Activated T-helper 9 cell treated with anti-CD3 and anti-CD28 coated beads, Interleukin-2, amount 50 U/mL, for 16 hours (primary cell): Measurements from ENCODE around the gene CERS6.
A peak's percentile ranks its signal among the peaks of the same experiment; 100 is the strongest.
"Not testable (repeated sequence)": the region's sequence is repeated elsewhere in the genome, so short reads cannot be mapped to it uniquely, and the experiment has no call there.

Experiments used
- DNase-seq: peaks from one replicate; pipeline ENCODE4 v3.0.0-alpha.2; 2020; ENCODE audit warnings: low read depth

The CERS6 gene

DNA sequence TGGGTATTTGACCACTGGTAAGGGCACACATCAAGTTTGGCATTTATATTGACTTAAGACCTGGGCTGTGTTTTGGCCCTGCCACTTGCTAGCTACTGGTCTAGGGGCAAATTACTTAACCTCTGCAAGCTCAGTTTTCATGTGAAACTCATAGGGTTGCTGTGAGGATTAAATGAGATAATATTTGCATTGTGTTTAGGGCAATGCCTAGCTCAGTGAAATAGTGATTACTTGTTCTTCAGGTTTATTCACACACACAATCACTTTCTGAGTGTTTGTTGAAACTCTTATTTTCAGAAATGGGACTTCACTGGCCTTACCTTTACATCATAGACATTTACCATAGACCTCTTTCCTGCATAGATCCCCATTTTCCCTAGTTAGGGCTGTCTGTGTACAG, 12.3 kb downstream of the CERS6 start:
- no peak for DNase-seq

DNA sequence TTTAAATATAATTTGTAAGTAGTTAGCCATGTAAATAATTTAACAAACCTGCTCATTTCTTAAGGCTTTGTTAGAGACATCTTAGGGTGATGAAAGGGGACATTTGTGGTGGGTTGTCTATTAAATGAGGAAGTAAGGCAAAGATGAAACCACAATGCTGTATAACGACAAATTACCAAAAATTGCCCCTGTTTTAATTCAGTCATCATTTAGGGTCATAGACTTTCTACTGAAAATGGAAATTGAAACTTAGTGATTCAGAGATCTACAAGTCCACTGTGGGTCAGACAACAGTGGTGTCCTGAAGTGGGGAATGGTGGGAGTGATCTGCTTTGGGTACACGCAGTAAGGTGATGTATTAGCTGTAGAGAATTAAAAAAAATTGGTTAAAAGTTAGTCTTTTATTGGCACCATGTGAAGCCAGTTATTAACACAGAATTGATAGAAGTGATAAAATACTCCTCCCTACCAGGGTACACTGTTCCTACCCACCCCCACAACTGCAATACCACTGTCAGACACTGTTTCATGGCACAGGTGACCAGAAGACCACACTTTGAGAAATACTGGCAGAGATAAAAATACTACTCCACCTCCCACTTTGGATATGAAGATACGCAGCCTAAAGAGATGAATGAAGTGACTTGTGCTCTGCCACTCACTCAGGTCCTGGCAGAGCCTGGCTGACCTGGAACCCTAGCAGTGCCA, 13.4 kb downstream of the CERS6 start:
- no peak for DNase-seq

DNA sequence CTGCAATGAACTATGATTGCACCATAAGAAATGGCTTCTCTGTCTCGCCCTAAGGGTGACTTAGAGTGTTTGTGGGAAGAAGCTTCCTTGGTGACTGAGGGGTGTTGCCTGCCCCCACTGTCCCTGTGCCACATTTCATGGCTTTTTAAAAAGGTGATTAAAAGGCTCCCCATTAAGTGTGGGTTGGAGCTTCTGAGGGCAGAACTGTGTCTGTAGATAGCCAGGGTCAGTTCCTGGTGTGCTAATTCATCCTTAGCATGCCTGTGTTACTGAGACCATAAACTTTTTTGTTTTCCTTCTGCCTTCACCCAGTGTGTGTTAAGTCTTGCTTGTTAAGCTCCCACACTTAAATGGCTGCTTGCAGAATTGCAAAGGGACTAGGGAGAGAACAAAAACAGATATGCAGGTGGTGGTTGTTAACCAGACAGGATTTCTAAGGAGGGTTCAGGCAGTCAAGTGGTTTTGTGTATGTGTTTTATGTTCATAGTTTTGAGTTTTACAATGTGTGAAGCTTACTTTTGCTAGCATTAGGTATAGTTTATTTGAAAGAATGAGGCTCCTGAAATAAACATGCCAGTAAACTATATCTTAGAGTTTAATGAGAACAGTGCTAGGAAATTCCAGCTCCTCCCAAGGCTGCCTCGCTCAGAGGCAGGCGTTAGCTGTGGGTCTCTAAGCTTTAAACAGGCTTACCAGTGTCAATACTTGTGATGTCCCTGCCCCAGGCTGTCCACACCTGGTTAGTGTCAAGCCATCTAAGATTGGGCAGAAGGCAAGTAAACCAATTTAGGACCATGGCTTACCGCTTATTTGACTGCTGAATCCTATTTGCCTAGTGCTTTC, 14.5 kb downstream of the CERS6 start:
- no peak for DNase-seq

DNA sequence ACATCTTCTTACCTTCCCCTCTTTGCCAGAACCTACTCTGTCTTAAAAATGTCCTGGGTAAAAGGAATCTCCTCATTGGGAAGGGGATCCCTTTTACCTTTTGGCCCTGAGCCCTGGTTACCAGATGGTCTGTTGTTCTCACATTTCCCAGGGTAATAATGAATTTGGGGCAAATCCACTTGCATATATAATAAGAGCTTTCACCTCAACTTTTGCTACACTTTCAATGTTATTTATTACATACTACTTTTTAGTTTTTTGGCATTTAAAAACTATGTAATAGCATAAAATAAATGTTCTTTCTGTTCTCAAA, 15.0 kb downstream of the CERS6 start:
- DNase-seq = no peak

DNA sequence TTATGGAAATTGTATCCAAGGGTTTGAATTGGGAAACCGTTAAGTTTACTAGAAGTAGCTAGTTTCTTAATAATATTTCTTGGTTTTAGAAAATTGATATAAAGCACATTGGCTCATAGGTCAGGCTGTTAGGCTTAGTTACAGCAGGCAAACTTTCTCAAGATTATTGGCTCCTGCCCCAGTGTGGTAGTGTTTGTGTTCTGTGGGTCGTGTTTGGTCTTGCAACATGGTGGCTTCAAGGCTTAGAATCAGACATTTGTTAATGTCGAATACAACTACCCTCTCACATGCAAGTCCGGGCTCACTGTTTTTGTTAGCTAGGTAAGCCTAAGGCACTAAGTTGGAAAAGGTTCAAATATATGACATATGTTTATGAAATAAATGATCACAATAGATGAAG, 19.6 kb downstream of the CERS6 start:
- DNase-seq = no peak

DNA sequence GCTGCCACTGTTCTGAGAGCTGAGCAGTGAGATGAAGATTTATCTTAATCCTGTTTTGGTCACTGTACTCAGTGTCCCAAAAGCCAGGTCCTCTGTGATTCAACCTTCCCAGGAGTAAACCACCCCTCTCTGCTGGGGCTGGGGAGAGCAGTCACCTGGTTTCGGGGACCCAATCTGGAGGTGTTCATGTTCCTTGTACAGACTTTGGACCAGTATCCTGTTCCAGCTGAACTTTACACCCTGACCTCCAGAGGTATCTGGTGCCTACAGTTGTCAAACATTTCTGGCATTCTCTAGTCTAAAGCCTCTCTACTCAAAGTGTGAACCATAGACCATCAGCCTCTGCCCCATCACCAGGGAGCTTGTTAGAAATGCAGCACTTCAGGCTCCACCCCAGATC, 22.1 kb downstream of the CERS6 start:
- no peak for DNase-seq

DNA sequence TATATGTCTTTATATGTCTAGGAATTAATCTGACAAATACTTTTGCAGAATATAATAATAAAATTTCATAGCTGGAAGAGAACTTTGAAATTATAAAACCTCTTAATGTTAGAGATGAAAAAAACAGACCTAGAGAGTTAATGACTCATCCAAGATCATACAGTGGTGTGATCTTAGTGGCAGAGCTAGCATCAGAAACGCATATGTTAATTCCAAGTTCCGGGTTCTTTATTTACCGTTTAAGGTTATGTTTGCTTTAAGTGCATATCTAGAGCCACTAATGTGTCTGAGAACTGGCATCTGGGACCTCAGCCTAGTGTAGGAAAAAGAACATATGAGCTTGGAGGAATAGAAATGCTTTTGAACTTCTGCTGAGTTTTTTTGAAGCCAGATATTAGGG, 24.3 kb downstream of the CERS6 start:
- DNase-seq = no peak

DNA sequence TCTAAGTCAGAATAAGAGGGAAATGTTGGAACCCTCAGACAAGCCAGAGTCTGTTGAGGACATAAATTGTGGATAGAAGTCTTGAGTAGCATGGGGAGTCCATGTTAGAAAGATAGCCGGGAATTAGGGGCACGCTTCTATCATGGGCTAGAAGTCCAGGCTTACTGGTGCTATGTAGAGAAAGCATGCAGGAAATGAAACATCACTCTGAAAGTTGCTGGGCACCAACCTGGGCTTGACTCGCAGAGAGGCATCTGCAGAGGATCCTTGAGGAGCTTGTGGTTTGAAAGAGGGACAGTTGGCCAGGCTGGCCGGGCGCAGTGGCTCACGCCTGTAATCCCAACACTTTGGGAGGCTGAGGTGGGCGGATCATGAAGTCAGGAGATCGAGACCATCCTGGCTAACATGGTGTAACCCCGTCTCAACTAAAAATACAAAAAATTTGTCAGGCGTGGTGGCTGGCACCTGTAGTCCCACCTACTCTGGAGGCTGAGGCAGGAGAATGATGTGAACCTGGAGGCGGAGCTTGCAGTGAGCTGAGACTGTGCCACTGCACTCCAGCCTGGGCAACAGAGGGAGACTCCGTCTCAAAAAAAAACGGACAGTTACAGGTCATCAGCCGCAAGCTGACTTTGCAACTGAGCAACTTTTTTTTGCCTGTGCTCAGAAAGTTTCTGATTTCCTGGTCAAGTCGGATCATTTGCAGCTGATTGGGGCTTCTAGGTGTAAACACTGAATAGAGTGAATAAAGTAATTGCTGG, 24.9 kb downstream of the CERS6 start:
- DNase-seq = no peak

DNA sequence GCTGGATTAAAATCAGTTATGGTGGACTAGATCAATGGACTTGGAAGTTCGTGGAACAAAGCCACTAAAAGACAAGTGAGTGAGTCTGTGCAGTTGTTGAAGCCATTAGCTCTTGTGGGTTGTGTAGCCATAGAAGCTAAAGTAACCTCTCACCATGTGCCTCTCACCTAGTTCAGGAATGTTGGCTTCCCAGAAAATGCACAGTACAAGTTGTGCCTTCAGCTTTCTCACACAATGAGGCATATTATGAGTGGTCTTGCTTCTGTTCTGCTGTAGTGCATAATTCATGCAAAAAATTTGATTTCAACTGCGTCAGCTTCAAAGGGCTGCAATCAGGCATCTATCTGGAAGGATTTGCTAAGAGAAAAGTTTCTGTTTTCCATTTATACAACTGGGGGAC, 26.2 kb downstream of the CERS6 start:
- no peak for DNase-seq

DNA sequence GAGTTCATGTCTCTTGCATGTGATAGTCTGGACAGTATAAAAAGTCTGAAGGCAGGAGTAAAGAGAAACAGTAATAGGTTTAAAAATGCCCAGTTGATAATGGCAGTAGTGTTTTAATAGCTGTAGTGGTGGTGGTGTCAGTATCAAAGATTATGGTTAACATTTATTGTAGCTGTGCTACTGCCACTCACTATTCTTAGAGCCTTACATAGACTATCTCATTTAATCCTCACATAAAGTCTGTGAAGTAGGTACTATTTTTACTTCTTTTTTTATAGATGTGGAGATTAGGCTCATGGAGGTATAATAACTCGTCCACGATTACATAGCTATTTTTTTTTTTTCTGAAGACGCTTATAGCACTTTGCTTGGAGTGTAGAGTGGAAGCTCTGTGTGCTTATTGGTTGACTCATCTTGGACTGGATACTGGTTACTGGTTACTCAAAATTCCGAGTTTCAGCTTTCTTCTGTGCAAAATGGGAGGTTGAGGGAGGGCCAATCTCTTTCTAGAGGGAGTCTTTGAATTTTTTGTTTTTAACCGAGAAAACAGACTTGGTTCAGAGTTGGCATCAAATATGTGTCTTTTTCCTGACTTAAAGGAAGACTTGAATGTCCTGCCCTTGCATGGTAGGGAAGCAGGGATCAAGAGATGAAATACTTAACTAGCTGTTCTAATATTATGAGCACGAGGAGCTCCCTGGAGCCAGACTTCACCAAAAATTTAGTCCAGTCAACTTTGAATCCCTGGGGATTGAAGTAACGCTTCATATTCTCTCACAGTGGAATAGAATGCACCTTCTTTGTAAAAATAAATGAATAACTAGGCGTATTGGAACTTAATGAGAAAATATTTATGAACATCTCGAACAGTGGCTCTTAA, 27.1 kb downstream of the CERS6 start:
- DNase-seq = no peak

DNA sequence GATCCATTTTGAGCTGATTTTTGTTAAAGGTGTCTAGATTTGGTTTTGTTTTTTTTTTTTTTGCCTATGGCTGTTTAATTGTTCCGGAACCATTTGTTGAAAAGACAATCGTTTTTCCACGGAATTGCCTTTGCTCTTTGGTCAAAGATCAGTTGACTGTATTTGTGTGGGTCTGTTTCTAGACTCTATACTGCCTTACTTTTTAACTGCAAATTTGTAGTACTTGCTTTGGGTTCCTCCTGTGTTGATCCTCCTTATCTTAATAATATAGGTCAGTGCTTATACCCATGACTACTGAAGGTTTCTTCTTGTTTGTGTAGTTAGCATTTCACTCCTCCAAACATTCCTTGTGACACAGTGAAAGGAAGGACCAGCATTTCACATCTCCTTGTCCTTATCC, 30.4 kb downstream of the CERS6 start:
- DNase-seq = no peak

DNA sequence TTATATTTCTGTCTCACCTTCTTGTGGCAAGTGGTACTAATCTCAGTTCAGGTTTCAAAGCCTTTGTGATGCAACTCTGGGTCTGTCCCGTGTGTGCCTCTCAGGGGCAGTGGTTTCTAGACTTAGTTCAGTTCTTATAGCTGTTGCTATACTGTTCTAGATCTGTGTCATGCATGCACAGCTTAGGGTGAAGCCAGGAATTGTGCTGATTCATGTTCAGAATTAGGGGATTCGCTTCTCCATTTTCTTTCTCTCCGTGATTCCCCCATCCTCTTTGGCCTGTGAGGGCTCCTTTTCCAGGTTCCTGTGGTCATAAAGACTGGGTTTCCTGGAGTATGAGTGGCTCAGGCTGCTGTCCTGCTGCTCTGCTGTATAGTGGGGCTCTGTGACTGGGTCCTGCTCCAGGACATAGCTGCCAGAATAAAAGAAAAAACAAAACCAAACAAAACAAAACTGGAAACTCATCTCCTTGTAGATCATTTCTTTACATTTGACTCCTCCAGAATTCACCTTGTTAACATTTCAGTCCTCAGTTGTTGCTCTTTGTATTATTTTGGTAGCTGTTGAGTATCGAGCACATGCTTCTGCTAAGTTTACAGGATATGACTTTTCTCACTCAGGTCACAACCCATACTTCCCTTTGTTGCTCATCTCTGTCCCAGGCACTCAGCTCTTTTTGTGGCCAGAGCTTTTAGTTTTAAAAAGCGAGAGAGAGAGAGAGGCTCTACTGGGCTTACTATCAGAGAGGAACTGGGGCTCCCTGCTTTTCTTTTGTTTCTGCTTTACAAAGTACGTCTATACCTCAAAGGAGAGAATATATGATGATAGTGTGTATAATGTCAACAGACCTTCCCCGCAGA, 34.2 kb downstream of the CERS6 start:
- peak; percentile 8 for DNase-seq

DNA sequence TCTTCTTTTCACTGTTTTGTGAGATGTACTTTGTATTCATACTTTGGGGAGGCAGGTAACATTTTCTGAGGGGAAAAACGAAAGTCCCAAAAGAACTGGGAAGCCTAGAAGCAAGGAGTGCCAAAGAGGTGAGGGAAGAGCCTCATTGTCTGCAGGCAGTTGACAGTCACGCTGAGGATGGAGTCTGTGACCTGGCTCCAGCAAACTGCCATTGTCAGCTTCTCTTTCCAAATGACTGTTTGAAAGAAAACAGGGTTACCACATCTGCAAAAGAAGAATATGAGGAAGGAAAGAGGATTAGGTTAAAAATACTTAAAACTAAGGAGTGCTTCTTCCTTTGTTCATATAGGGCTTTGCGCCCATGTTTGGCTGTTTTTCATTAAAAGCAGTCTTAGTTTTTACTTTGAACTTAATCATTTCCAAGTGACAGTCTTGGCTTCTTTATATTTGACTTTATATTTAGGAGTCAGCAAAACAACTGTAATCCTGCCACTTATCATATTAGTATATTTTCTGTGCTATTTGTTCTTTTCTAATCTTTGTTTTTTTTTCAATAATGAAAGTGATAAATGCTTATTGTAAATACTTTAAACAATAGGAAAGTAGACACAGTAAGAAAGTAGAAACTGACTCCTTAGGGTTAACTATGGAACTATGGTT, 35.0 kb downstream of the CERS6 start:
- no peak for DNase-seq

DNA sequence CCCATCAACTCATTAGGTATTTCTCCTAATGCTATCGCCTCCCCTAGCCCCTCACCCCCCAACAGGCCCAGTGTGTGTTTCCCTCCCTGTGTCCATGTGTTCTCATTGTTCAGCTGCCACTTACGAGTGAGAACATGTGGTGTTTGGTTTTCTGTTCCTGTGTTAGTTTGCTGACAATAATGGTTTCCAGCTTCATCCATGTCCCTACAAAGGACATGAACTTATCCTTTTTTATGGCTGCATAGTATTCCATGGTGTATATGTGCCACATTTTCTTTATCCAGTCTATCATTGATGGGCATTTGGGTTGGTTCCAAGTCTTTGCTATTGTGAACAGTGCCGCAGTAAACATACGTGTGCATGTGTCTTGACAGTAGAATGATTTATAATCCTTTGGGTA, 35.7 kb downstream of the CERS6 start:
- DNase-seq = not testable (repeated sequence)

DNA sequence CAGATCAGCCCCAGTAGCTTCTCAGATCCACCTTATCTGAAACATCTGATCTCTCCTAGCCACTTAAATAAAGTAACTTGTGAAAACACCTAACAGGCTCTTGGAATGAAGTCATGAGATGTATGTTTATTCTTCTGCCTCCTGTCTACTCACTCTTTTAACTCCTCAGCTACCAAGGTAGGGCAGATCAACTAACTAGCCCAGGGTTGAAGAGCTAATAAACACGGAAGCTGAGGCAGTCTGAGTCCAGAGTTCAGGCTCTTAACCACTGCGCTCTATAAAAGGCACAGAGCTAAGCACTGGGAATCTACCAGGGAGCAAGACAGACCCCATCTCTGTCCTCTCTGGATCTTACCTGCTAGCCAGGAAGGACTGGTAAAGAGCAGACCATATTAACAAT, 37.1 kb downstream of the CERS6 start:
- DNase-seq = not testable (repeated sequence)

DNA sequence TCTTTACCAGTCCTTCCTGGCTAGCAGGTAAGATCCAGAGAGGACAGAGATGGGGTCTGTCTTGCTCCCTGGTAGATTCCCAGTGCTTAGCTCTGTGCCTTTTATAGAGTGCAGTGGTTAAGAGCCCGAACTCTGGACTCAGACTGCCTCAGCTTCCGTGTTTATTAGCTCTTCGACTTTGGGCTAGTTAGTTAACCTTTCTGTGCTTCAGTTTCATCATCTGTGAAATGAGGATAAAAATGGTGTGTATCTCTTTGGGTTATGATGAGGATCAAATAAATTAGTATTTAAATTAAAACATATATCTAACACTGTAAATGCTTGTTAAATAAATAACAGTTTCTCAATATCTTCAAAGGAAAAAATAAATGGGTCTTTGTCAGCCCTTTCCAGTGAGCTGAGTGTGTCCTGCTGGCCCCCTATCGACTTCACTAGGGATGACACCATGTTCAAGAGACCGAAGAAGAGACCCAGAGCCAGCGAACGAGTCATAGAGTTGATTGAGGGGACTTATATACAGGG, 38.2 kb downstream of the CERS6 start:
- no peak for DNase-seq

DNA sequence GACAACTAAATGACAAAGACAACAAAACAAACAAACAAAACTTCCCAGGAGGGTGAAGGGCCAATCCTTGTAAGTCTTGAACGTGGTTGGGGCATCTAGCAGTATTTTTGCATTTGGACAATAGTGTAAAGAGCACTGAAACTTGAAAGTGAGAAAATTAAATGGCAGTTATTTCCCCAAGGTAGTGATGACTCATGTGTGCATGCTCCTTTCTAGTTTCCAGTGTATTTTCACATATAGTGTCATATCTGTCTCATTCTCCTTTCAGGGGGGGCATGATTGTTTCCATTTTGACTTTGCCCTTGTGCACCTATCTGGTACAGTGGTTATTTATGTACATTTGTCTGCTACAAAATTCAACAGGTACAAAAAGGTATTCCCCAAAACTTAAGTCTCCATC, 39.5 kb downstream of the CERS6 start:
- no peak for DNase-seq

DNA sequence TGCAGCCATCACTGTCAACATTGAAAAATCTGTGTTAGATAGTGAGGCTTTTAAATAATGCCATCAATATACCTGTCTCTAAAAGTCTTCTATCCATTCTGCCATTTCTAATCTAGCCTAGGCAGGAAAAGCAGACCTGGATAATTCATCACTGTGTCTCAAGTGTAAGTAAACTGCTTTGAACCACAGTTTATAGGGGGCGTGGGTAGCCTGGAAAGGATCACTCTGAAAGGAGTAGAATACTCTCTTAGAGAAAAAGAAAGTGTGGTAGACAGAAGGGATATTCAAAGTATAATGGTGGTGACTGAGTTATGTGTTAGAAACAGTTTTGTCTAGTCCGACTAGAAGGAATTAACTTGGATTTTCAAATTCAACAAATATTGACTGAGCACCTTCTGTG, 40.8 kb downstream of the CERS6 start:
- no peak for DNase-seq

DNA sequence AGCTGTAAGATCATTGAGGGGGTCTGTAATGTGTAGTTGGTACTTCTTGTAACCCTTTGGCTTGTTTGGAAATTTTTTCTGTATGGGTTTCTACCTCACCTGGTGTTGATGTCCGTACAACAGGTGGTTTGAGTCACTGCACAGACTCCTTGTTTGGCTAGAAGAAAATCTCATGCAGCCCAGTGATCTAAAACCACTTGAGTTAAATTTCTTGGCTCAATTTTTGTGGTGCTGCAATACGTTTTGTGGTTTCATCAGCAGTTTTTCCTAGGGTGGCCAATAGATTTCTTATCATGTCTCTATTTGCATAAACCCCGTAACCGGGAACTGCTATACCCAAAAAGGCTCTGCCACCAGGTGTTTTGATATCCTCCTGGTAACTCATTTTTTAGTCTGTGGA, 43.4 kb downstream of the CERS6 start:
- no peak for DNase-seq

DNA sequence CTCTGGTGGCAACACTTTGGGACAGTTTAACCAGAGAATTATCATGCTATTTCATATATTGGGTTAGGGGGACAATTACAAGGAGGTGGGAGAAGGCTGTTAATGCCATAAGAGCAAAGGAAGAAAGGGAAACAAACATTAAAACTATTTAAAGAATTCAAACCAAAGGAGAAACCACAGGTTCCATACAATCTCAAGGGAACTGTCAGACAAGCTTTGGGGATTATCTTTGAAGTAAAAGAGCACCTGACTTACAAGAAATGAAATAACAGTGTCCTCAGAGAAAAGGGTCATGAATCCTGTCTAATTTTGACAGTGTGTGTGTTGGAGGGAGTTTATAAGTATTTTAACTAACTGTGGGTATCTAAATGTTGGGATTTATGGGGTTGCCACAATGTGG, 44.4 kb downstream of the CERS6 start:
- DNase-seq = no peak
